OCI-LY7 (cell line): Measurements from ENCODE around the gene NIT1.

Experiments used
- EZH2phosphoT487 ChIP-seq: fragments of 200-600 bp; sonication (generic); IDR thresholded peaks from 2 replicates; pipeline ENCODE4 v1.6.1; 2018; ENCODE audit warnings: low read depth, borderline replicate concordance, mild to moderate bottlenecking, mixed run types, antibody characterized with exemption, low read length, moderate library complexity, mixed read lengths
- TF ChIP-seq, protein P1 (sequence below): fragments of 200-600 bp; sonication (generic); conservative IDR thresholded peaks from 2 replicates; pipeline ENCODE4 v1.5.1; 2014; ENCODE audit warnings: mild to moderate bottlenecking, antibody characterized with exemption, low read length, moderate library complexity, mixed read lengths

DNA sequence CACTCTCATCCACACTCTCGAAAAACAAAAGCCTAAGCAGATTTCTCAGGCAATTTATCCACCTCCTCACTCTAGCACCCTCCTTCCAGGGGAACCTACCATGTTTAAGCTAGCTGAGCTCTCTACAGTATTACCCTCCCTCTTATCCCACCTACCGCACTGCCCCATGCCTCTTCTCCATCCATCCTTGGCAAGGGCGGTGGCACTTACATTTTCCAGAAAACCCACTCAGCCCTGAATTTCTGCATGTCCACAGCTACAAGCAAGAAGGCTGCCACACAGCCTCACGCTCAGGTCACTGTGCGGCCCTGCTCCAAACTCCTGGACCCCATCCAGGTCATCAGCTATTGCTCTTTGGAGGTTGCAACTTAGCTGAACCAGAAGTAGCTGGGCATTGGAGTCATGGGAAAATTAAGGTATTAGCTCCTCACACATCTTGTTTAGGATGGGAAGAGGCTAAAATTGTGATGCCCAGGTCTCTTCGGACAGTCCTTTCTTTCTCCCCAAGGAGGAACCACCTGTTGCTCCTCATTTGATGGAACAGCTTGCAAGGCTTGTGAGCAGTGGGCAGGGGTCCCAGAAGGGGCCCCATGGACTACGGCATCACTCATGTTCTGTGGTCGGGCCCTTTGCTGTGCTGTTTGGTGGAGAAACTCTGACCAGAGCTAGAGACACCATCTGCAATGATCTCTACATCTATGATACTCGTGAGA is 18.7 kb upstream of the NIT1 start:
- TF ChIP-seq, protein P1, sequence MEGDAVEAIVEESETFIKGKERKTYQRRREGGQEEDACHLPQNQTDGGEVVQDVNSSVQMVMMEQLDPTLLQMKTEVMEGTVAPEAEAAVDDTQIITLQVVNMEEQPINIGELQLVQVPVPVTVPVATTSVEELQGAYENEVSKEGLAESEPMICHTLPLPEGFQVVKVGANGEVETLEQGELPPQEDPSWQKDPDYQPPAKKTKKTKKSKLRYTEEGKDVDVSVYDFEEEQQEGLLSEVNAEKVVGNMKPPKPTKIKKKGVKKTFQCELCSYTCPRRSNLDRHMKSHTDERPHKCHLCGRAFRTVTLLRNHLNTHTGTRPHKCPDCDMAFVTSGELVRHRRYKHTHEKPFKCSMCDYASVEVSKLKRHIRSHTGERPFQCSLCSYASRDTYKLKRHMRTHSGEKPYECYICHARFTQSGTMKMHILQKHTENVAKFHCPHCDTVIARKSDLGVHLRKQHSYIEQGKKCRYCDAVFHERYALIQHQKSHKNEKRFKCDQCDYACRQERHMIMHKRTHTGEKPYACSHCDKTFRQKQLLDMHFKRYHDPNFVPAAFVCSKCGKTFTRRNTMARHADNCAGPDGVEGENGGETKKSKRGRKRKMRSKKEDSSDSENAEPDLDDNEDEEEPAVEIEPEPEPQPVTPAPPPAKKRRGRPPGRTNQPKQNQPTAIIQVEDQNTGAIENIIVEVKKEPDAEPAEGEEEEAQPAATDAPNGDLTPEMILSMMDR: no peak
- TF ChIP-seq EZH2phosphoT487: no peak
